GM19351 (cell line): ENCODE data around the gene MBD5.

Experiments
- ATAC-seq: cut with Tn5 transposase; IDR thresholded peaks from one replicate; pipeline ENCODE4 v1.9.1; 2021; ENCODE audit warnings: mild to moderate bottlenecking, moderate library complexity; ENCODE audit not compliant: unreplicated experiment

MBD5 gene

DNA sequence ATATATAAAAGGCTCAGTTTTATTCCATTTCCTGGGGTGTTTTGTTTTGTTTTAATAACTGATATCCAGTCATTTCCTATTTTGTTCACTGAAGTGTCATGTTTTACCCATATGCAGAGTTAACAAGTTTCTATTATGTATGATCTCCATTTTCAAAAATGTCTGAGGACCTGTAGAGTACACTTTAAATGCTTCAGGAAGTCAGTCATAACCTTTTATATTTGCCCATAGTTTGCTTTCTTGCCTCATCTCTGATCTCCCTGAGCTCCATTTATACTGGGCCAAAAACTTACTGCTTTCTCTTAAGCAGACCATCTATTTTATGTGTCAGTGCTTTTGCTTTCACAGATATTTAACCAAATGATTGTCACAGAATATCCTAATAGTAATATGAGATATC, 278.7 kb downstream of the MBD5 start:
- no peak for ATAC-seq

GRCh38 chr2:148300544-148300943, 279.7 kb downstream of the MBD5 start:
- ATAC-seq, result no peak

GRCh38 chr2:148301362-148301761, 280.5 kb downstream of the MBD5 start:
- ATAC-seq, result no peak

GRCh38 chr2:148302526-148302925, 281.6 kb downstream of the MBD5 start:
- no peak for ATAC-seq

DNA sequence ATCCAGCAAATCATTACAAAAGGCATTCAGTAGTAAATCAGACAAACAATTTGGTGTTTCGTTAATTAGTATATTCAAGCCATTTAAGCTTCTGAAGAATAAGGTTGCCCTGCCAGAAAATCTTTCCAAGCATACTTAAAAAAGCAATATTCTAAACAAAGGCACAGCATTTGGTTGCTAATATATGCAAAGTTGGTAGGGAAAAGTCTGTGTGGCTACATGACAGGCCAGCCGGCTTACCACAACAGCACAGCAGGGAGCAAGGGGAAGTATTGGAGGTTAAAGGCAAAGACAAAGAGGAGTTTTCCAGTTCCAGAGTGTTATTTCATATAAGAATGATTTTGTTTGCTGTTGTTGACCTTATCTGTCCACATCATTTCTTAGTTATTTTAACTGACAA, 282.3 kb downstream of the MBD5 start:
- no peak for ATAC-seq

DNA sequence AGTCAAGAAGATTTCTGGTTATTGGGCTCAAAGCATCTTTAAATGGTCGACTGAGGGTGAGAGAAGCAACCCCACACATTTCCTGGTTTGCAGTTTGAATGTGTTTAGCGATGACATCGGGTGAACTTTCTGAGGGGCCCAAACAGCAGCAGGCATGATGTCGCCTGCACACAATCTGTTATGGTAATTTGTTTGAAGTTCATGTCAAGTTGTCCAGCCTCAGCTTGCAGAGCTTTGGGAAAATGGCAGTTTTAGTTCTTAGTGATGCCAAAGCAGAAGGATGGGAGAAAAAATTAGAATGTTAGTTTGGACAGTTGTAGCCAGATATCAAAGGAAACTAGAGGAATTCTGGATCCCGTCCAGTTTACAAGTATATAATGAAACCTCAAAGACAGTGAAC, 284.6 kb downstream of the MBD5 start:
- ATAC-seq, result no peak

GRCh38 chr2:148306027-148306426, 285.1 kb downstream of the MBD5 start:
- ATAC-seq, result no peak

DNA sequence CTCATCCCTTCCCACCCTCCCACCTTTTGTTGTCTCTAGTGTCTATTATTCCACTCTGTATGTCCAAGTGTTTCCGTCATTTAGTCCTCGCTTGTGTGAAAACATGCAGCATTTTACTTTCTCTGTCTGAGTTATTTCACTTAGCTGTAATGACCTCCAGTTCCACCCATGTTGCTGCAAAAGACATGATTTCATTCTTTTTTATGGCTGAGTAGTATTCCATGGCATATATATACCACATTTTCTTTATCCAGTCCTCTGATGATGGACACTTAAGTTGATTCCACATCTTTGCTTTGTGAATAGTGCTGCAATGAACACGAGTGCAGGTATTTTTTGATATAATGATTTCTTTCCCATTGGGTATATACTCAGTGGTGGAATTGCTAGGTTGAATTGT, 296.7 kb downstream of the MBD5 start:
- no peak for ATAC-seq

DNA sequence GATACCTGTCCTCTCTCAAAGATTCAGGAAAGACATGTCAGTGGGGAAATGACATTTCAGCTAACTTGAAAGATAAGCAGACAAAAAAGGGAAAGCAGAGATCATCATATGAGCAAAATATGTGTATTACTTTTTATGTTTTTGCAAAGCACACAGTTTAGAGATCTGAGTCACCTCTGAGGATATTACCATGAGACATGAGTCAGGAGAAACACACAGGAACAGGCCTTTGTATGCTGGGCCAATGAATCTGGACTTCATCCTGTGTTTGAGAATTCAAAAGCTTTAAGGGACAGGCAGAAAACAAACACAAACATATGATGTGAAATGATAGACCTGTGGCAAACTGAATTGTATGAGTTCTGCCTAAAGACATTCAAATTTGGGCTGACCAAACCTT, 317.6 kb downstream of the MBD5 start:
- no peak for ATAC-seq

DNA sequence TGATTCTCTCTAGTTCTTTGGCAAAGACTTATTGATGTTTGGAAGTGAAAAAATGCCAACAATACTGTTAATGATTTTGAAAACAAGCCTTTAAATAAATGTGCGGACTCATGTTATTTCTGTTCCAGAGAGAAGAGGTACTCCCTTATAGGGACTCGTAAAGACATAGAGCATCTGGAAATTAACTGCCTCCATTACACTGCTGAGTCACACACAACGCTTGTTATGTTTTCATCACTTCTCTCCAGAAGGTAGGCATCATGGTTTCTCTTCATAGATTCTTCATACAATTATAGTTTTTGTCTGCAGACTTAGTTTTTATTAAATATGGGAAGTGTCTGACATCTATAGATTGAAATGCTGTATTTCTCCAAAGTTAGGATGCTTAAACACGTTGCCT, 321.2 kb downstream of the MBD5 start:
- no peak for ATAC-seq

- no peak for ATAC-seq
Measured at GRCh38 chr2:148350199-148350598, 329.3 kb downstream of the MBD5 start.

GRCh38 chr2:148351437-148352143, 330.7 kb downstream of the MBD5 start:
- no peak for ATAC-seq

DNA sequence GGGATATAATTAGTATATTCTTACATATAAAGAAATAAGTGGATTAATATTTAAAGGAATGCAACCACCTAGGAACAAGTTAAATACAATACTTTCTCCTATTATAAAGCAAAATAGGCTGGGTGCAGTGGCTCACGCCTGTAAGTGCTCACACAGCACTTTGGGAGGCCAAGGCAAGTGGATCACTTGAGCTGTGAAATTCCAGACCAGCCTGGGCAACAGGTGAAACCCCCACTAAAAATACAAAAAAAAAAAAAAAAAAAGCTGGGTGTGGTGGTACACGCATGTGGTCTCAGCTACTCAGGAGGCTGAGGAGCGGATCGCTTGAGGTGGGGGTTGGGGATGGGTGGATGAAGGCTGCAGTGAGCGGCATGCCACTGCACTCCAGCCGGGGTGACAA, 337.5 kb downstream of the MBD5 start:
- ATAC-seq, result no peak

- ATAC-seq, result no peak
Measured at GRCh38 chr2:148360662-148361061, 339.8 kb downstream of the MBD5 start.

GRCh38 chr2:148362144-148362796, 341.4 kb downstream of the MBD5 start:
- no peak for ATAC-seq

GRCh38 chr2:148375214-148375613, 354.3 kb downstream of the MBD5 start:
- no peak for ATAC-seq

DNA sequence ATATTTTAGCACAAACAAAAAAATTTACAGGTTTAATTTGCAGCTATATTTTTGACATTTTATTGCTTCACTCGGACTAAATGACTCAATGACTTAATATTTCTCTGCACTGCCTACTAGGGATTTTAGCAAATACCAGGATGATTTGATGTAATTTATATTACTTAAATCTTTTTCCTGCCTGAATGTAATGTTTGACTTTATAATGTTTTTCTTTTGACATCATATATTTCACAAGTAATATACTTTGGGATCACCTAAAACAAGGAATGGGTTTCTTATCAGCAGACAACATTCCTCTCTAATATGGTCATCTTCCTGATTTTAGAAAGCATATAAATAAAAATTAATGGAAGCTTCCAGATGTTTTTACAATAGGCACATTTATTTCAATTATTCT, 370.4 kb downstream of the MBD5 start:
- ATAC-seq, result no peak

GRCh38 chr2:148402786-148403185, 381.9 kb downstream of the MBD5 start:
- no peak for ATAC-seq

DNA sequence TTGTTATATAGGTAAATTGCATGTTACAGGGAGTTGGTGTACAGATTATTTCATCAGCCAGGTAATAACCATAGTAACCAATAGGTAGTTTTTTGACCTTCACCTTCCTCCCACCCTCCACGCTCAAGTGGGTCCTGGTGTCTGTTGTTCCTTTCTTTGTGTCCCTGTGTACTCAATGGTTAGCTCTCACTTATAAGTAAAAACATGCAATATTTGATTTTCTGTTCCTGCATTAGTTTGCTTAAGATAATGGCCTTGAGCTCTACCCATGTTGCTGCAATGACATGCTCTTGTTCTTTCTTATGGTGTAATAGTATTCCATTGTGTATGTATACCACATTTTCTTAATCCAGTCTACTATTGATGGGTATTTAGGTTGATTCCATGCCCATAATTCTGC, 390.0 kb downstream of the MBD5 start:
- no peak for ATAC-seq

DNA sequence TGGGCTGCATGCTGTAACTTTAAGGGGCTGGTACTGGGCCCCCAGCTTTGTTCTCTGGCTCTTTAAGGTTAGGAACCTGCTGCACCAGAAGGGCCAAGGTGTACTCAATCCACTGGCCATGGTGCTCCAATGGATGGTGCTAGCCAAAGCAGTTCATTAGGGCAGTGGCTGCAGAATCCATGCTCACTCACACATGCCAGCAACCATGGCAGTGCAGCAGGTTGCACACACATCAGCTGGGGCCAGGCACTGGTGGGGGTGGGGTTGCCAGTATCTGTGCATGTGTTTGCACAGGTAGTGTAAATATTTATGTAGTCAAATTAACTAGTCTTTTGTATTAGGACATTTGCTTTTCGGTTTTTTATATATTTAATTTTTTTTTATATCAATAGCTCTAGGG, 395.4 kb downstream of the MBD5 start:
- no peak for ATAC-seq

DNA sequence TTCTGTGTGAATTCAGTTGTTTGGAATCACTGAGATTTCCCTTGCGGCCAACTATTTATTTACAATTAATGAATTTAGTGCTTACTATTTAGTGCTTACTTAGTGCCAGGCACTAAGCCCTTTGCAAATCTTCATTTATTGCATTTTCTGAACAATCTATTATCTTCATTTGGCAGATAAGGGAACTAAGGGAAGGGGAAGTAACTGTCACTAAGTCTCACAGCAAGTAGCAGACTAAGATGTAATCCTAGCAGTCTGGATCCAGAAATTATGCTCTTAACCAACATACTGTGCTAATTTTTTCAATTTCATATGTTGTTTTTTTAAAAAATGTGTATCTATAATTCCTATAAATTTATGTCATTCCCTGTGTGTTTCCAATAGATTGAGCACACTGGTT, 409.2 kb downstream of the MBD5 start:
- ATAC-seq, result no peak

DNA sequence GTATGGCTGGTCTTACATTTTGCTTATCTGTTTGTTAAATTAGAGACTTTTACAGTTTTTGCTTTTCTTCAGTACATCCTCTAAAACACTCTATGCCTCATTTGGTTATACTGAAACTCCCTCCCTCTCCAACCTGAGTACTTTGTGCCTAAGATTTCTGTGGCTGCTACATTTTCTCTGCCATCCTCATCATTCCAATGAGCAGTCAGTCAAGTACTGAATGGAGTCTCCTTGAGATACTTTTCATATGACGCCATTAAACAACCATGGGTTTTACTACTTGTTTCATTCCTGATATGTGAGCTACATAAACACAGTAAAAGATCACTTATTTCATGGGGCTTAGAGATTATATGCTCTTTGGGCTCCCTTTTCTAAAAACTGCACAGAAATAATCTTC, 427.0 kb downstream of the MBD5 start:
- no peak for ATAC-seq

GRCh38 chr2:148450531-148450930, 429.6 kb downstream of the MBD5 start:
- no peak for ATAC-seq
